WTC11 (cell line): ENCODE data around the gene MORC1. TPM values are rescaled to one million over a fixed set of nuclear protein-coding genes. Genes with fewer than 3 reads are reported as not detected.

Experiments used
- ATAC-seq: fragments of 200-7000 bp; cut with Tn5 transposase; 2 replicates; pipeline ENCODE4 v1.10.0; 2021; ENCODE audit warnings: mild to moderate bottlenecking, moderate library complexity
- CTCF ChIA-PET: fragments of 300-600 bp; sonication (Branson Sonifier 250); formaldehyde crosslinking; loops from one replicate; lab custom pipeline; 2021; ENCODE audit warnings: antibody characterized with exemption; lab: Charles Lee
- POLR2A ChIA-PET: fragments of 350-600 bp; sonication (Branson Sonifier 250); formaldehyde crosslinking; loops from one replicate; lab custom pipeline; 2021; ENCODE audit warnings: antibody characterized with exemption; lab: Charles Lee
- DNase-seq: peaks from one replicate; pipeline ENCODE4 v3.0.0; 2021; ENCODE audit warnings: low spot score
- H3K27ac Mint-ChIP-seq: 2 replicates; pipeline ENCODE4 v1.8.0; 2021; ENCODE audit warnings: mixed read lengths
- H3K27me3 Mint-ChIP-seq: 2 replicates; pipeline ENCODE4 v1.8.0; 2021; ENCODE audit warnings: low read depth, mild to moderate bottlenecking, moderate library complexity, mixed read lengths
- H3K36me3 Mint-ChIP-seq: 2 replicates; pipeline ENCODE4 v1.8.0; 2021; ENCODE audit warnings: mixed read lengths
- H3K4me1 Mint-ChIP-seq: 2 replicates; pipeline ENCODE4 v1.8.0; 2022; ENCODE audit warnings: mixed read lengths
- H3K4me3 Mint-ChIP-seq: 2 replicates; pipeline ENCODE4 v1.8.0; 2021; ENCODE audit warnings: mild to moderate bottlenecking, moderate library complexity, mixed read lengths
- H3K9me3 Mint-ChIP-seq: 2 replicates; pipeline ENCODE4 v1.8.0; 2021; ENCODE audit warnings: mixed read lengths
- ATF1 ChIP-seq: sonication (generic); formaldehyde crosslinking; IDR thresholded peaks from 2 replicates; pipeline ENCODE4 v1.8.1; 2023; ENCODE audit warnings: mild to moderate bottlenecking, moderate library complexity, missing genetic modification reagents
- CREB1 ChIP-seq: sonication (generic); formaldehyde crosslinking; IDR thresholded peaks from 2 replicates; pipeline ENCODE4 v1.8.0; 2023; ENCODE audit warnings: mild to moderate bottlenecking, missing genetic modification reagents
- CTCF ChIP-seq: fragments of 200-600 bp; IDR thresholded peaks from 2 replicates; pipeline ENCODE4 v1.8.0; 2022; ENCODE audit warnings: antibody characterized with exemption
- E2F1 ChIP-seq: sonication (generic); formaldehyde crosslinking; IDR thresholded peaks from 2 replicates; pipeline ENCODE4 v1.8.0; 2022; ENCODE audit warnings: mild to moderate bottlenecking, missing genetic modification reagents
- ELF4 ChIP-seq: sonication (generic); formaldehyde crosslinking; IDR thresholded peaks from 2 replicates; pipeline ENCODE4 v1.8.1; 2022; ENCODE audit warnings: low read depth, mild to moderate bottlenecking, moderate library complexity, missing genetic modification reagents
- FOXJ3 ChIP-seq: sonication (generic); formaldehyde crosslinking; IDR thresholded peaks from 2 replicates; pipeline ENCODE4 v1.9.0; 2021; ENCODE audit warnings: missing genetic modification reagents, mild to moderate bottlenecking, borderline replicate concordance
- GABPB1 ChIP-seq: sonication (generic); formaldehyde crosslinking; IDR thresholded peaks from 2 replicates; pipeline ENCODE4 v1.8.1; 2023; ENCODE audit warnings: mild to moderate bottlenecking, missing genetic modification reagents
- IRF2 ChIP-seq: sonication (generic); formaldehyde crosslinking; IDR thresholded peaks from 2 replicates; pipeline ENCODE4 v1.8.0; 2022; ENCODE audit warnings: low read depth, missing genetic modification reagents, borderline replicate concordance
- MAX ChIP-seq: sonication (generic); formaldehyde crosslinking; IDR thresholded peaks from 2 replicates; pipeline ENCODE4 v1.8.0; 2022; ENCODE audit warnings: mild to moderate bottlenecking, missing genetic modification reagents
- NFE2L1 ChIP-seq: sonication (generic); formaldehyde crosslinking; IDR thresholded peaks from 2 replicates; pipeline ENCODE4 v1.8.1; 2023; ENCODE audit warnings: missing genetic modification reagents
- NFYB ChIP-seq: sonication (generic); formaldehyde crosslinking; conservative IDR thresholded peaks from 2 replicates; pipeline ENCODE4 v1.8.0; 2022; ENCODE audit warnings: low read depth, missing genetic modification reagents
- PREB ChIP-seq: sonication (generic); formaldehyde crosslinking; IDR thresholded peaks from 2 replicates; pipeline ENCODE4 v1.8.1; 2022; ENCODE audit warnings: mild to moderate bottlenecking, missing genetic modification reagents, moderate library complexity, borderline replicate concordance
- RELA ChIP-seq: sonication (generic); formaldehyde crosslinking; IDR thresholded peaks from 2 replicates; pipeline ENCODE4 v1.8.1; 2022; ENCODE audit warnings: missing genetic modification reagents, mild to moderate bottlenecking, borderline replicate concordance
- RORB ChIP-seq: fragments of 250-450 bp; sonication (Bioruptor Pico); IDR thresholded peaks from 2 replicates; pipeline ENCODE4 v1.9.0; 2021; ENCODE audit warnings: mild to moderate bottlenecking
- SMAD3 ChIP-seq: sonication (generic); formaldehyde crosslinking; IDR thresholded peaks from 2 replicates; pipeline ENCODE4 v1.8.0; 2022; ENCODE audit warnings: missing genetic modification reagents, mild to moderate bottlenecking, borderline replicate concordance
- SMAD4 ChIP-seq: sonication (generic); formaldehyde crosslinking; IDR thresholded peaks from 2 replicates; pipeline ENCODE4 v1.8.0; 2022; ENCODE audit warnings: mild to moderate bottlenecking, missing genetic modification reagents
- USF2 ChIP-seq: sonication (generic); formaldehyde crosslinking; IDR thresholded peaks from 2 replicates; pipeline ENCODE4 v1.8.1; 2023; ENCODE audit warnings: mild to moderate bottlenecking, missing genetic modification reagents, moderate library complexity
- ZBTB21 ChIP-seq: sonication (generic); formaldehyde crosslinking; IDR thresholded peaks from 2 replicates; pipeline ENCODE4 v1.8.1; 2023; ENCODE audit warnings: mild to moderate bottlenecking, missing genetic modification reagents, borderline replicate concordance
- ZBTB43 ChIP-seq: sonication (generic); formaldehyde crosslinking; IDR thresholded peaks from 2 replicates; pipeline ENCODE4 v1.8.1; 2023; ENCODE audit warnings: mild to moderate bottlenecking, missing genetic modification reagents
- ZMAT4 ChIP-seq: fragments of 250-450 bp; sonication (Bioruptor Pico); IDR thresholded peaks from 2 replicates; pipeline ENCODE4 v1.9.0; 2021; ENCODE audit warnings: mild to moderate bottlenecking
- ZNF232 ChIP-seq: sonication (generic); formaldehyde crosslinking; IDR thresholded peaks from 2 replicates; pipeline ENCODE4 v1.8.0; 2022; ENCODE audit warnings: mild to moderate bottlenecking, missing genetic modification reagents
- ZNF263 ChIP-seq: sonication (generic); formaldehyde crosslinking; IDR thresholded peaks from 2 replicates; pipeline ENCODE4 v1.8.1; 2022; ENCODE audit warnings: low read depth, mild to moderate bottlenecking, moderate library complexity, missing genetic modification reagents
- ZNF281 ChIP-seq: sonication (generic); formaldehyde crosslinking; IDR thresholded peaks from 2 replicates; pipeline ENCODE4 v1.8.0; 2023; ENCODE audit warnings: mild to moderate bottlenecking, missing genetic modification reagents
- total RNA-seq: library from RNA; stranded (reverse); gene quantifications from 3 replicates; pipeline ENCODE4 v1.2.3, GENCODE V29; 2021

Gene MORC1
- total RNA-seq, 1 experiment from 2014 or later: not detected

GRCh38 chr3:109035082-109035481 is 82.9 kb downstream of the MORC1 start:
- Mint-ChIP-seq H3K4me3 (no peak overlapping the region), H3K4me1 (no peaks in the 10 kb centered on the region), H3K27ac (no peak overlapping the region), H3K36me3 (no peaks in the 10 kb centered on the region), H3K27me3 (no peaks in the 10 kb centered on the region), H3K9me3 (peaks cover 18% of the 10 kb centered on the region)
- CTCF ChIA-PET: interaction anchor here (0.9 to 1.3 kb wide), 2 partner anchors 16 to 47 kb away, joined by 3 to 4 read pairs; no protein-coding TSS in a partner anchor
- POLR2A ChIA-PET: no interaction called here
- ATAC-seq (no peak), DNase-seq (no peak)
- no peak for TF ChIP-seq ELF4 (CRISPR knock-in tag)
- TF ChIP-seq USF2 (CRISPR knock-in tag): no peak
- TF ChIP-seq NFE2L1 (CRISPR knock-in tag): no peak

GRCh38 chr3:109033000-109033660 is 84.8 kb downstream of the MORC1 start:
- POLR2A ChIA-PET: no interaction called here
- ATAC-seq (no peak), DNase-seq (no peak)
- H3K9me3 Mint-ChIP-seq: peaks cover 3% of the 10 kb centered on the region
- no peaks in the 10 kb centered on the region for H3K27me3 Mint-ChIP-seq
- H3K4me3 Mint-ChIP-seq: no peak overlapping the region
- no peak overlapping the region for H3K27ac Mint-ChIP-seq
- CTCF ChIA-PET: interaction anchor here (3.6 kb wide), 1 partner anchor 9 kb away, joined by 20 read pairs; no protein-coding TSS in a partner anchor
- no peaks in the 10 kb centered on the region for H3K4me1 Mint-ChIP-seq
- TF ChIP-seq SMAD4 (CRISPR knock-in tag): no peak
- no peak for TF ChIP-seq CREB1 (CRISPR knock-in tag)
- no peak for TF ChIP-seq FOXJ3 (CRISPR knock-in tag)
- TF ChIP-seq MAX (CRISPR knock-in tag): no peak
- TF ChIP-seq CTCF: no peak
- no peak for TF ChIP-seq ZNF281 (CRISPR knock-in tag)
- TF ChIP-seq ZBTB21 (CRISPR knock-in tag): no peak
- no peak for TF ChIP-seq E2F1 (CRISPR knock-in tag)
- no peak for TF ChIP-seq IRF2 (CRISPR knock-in tag)
- no peaks in the 10 kb centered on the region for H3K36me3 Mint-ChIP-seq

GRCh38 chr3:109028753-109029152 is 89.2 kb downstream of the MORC1 start:
- ChIA-PET CTCF (no interaction called here), POLR2A (no interaction called here)
- H3K36me3 Mint-ChIP-seq: no peaks in the 10 kb centered on the region
- H3K27ac Mint-ChIP-seq: no peak overlapping the region
- DNase-seq: no peak
- no peak for ATAC-seq
- H3K4me3 Mint-ChIP-seq: no peak overlapping the region
- H3K9me3 Mint-ChIP-seq: no peaks in the 10 kb centered on the region
- H3K4me1 Mint-ChIP-seq: no peaks in the 10 kb centered on the region
- H3K27me3 Mint-ChIP-seq: no peaks in the 10 kb centered on the region
- TF ChIP-seq RORB: no peak
- TF ChIP-seq GABPB1 (CRISPR knock-in tag): no peak
- no peak for TF ChIP-seq ZBTB43
- TF ChIP-seq RELA: no peak
- no peak for TF ChIP-seq NFYB (CRISPR knock-in tag)
- no peak for TF ChIP-seq PREB (CRISPR knock-in tag)
- TF ChIP-seq SMAD3 (CRISPR knock-in tag): no peak
- no peak for TF ChIP-seq ZMAT4 (CRISPR knock-in tag)
- no peak for TF ChIP-seq ZNF232
- TF ChIP-seq ZNF263 (CRISPR knock-in tag): no peak
- no peak for TF ChIP-seq ATF1 (CRISPR knock-in tag)
